ENCODE measurements around the gene NRP2.

Gene NRP2

DNA sequence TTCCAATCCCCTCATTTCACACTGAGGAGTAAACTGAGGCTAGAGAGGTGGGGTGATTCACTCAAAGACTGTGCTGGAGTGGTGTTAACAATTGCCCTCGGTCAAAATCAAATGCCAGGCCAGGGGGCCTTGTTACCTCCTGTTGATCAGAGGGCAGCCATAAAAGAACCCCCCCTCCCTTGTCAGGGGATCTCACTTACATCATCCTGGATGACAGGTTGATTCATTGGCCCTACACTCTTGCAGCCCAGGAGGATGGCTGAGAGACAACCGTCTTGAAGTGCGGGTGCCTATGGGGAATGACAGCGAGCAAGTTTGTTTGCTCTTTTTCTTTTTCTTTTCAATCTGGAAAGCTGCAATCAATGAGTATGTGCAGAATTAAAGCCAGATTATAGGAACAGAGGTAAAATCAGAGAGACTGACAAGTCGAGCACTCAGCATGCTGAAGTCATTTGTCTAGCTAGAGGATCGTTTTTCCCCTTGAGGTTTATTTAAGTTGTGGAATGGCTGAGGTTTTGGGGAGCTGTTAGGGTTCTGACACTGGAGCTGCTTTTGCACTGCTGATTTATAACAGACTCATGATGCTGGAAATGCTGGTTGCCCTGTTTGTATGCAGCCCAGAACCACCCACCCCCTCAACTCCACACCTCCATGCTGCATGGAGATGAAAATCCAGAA, 26.4 kb upstream of the NRP2 start:
- no peak for TF ChIP-seq ZC3H10 (CRISPR knock-in tag; IDR thresholded peaks at IDR 0.05)
- TF ChIP-seq CSDC2 (CRISPR knock-in tag; IDR thresholded peaks at IDR 0.05) = no peak
- no peak for TF ChIP-seq ISL1 (CRISPR knock-in tag; IDR thresholded peaks at IDR 0.05)
- no peak for TF ChIP-seq ARNTL (CRISPR knock-in tag; IDR thresholded peaks at IDR 0.05; ENCODE audit: borderline replicate concordance, low read depth)
- TF ChIP-seq BACH2 (CRISPR knock-in tag; IDR thresholded peaks at IDR 0.05; ENCODE audit: borderline replicate concordance) = no peak
- no peak for TF ChIP-seq GLIS3 (CRISPR knock-in tag; IDR thresholded peaks at IDR 0.05)
- no peak for ATAC-seq

DNA sequence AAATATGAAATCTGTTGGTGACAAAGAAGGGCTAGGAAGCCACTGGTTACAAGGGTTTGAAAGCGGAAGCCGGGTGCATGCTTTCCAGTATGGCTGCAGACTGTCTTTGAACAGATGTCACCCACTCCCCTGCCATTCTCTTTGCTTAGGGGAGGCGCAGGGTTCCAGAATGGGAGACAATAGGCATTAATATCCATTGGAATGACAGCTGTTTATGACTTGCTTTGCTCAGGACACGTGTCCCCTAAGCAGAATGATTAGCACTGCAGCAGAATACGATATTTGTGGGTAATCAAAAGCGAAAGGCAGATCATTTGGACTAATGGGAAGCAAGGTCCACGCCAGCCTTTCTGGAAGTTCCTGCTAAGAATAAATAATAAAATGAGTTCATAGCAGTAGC, 25.8 kb upstream of the NRP2 start:
- ATAC-seq = no peak
- TF ChIP-seq OSR1 (CRISPR knock-in tag; IDR thresholded peaks at IDR 0.05) = no peak
- TF ChIP-seq RARB (CRISPR knock-in tag; IDR thresholded peaks at IDR 0.05) = no peak
- TF ChIP-seq GLIS3 (CRISPR knock-in tag; IDR thresholded peaks at IDR 0.05) = no peak
- TF ChIP-seq, protein P1, sequence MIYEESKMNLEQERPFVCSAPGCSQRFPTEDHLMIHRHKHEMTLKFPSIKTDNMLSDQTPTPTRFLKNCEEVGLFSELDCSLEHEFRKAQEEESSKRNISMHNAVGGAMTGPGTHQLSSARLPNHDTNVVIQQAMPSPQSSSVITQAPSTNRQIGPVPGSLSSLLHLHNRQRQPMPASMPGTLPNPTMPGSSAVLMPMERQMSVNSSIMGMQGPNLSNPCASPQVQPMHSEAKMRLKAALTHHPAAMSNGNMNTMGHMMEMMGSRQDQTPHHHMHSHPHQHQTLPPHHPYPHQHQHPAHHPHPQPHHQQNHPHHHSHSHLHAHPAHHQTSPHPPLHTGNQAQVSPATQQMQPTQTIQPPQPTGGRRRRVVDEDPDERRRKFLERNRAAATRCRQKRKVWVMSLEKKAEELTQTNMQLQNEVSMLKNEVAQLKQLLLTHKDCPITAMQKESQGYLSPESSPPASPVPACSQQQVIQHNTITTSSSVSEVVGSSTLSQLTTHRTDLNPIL (CRISPR knock-in tag; IDR thresholded peaks at IDR 0.05; ENCODE audit: low read depth) = no peak
- no peak for TF ChIP-seq ZNF565 (CRISPR knock-in tag; conservative IDR thresholded peaks at IDR 0.05; ENCODE audit: low read depth)
- TF ChIP-seq ESRRG (CRISPR knock-in tag; IDR thresholded peaks at IDR 0.05) = no peak
- no peak for TF ChIP-seq ZNF8 (CRISPR knock-in tag; IDR thresholded peaks at IDR 0.05)
- no peak for TF ChIP-seq TOX (CRISPR knock-in tag; IDR thresholded peaks at IDR 0.05; ENCODE audit: borderline replicate concordance)
- TF ChIP-seq, protein P2, sequence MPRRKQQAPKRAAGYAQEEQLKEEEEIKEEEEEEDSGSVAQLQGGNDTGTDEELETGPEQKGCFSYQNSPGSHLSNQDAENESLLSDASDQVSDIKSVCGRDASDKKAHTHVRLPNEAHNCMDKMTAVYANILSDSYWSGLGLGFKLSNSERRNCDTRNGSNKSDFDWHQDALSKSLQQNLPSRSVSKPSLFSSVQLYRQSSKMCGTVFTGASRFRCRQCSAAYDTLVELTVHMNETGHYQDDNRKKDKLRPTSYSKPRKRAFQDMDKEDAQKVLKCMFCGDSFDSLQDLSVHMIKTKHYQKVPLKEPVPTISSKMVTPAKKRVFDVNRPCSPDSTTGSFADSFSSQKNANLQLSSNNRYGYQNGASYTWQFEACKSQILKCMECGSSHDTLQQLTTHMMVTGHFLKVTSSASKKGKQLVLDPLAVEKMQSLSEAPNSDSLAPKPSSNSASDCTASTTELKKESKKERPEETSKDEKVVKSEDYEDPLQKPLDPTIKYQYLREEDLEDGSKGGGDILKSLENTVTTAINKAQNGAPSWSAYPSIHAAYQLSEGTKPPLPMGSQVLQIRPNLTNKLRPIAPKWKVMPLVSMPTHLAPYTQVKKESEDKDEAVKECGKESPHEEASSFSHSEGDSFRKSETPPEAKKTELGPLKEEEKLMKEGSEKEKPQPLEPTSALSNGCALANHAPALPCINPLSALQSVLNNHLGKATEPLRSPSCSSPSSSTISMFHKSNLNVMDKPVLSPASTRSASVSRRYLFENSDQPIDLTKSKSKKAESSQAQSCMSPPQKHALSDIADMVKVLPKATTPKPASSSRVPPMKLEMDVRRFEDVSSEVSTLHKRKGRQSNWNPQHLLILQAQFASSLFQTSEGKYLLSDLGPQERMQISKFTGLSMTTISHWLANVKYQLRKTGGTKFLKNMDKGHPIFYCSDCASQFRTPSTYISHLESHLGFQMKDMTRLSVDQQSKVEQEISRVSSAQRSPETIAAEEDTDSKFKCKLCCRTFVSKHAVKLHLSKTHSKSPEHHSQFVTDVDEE (CRISPR knock-in tag; IDR thresholded peaks at IDR 0.05) = no peak
- no peak for TF ChIP-seq ZFP30 (CRISPR knock-in tag; IDR thresholded peaks at IDR 0.05)
- no peak for TF ChIP-seq TCF4 (CRISPR knock-in tag; IDR thresholded peaks at IDR 0.05; ENCODE audit: borderline replicate concordance)
- TF ChIP-seq ISL1 (CRISPR knock-in tag; IDR thresholded peaks at IDR 0.05) = no peak
- TF ChIP-seq, protein P3, sequence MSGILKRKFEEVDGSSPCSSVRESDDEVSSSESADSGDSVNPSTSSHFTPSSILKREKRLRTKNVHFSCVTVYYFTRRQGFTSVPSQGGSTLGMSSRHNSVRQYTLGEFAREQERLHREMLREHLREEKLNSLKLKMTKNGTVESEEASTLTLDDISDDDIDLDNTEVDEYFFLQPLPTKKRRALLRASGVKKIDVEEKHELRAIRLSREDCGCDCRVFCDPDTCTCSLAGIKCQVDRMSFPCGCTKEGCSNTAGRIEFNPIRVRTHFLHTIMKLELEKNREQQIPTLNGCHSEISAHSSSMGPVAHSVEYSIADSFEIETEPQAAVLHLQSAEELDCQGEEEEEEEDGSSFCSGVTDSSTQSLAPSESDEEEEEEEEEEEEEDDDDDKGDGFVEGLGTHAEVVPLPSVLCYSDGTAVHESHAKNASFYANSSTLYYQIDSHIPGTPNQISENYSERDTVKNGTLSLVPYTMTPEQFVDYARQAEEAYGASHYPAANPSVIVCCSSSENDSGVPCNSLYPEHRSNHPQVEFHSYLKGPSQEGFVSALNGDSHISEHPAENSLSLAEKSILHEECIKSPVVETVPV (CRISPR knock-in tag; IDR thresholded peaks at IDR 0.05) = no peak
- TF ChIP-seq, protein P4, sequence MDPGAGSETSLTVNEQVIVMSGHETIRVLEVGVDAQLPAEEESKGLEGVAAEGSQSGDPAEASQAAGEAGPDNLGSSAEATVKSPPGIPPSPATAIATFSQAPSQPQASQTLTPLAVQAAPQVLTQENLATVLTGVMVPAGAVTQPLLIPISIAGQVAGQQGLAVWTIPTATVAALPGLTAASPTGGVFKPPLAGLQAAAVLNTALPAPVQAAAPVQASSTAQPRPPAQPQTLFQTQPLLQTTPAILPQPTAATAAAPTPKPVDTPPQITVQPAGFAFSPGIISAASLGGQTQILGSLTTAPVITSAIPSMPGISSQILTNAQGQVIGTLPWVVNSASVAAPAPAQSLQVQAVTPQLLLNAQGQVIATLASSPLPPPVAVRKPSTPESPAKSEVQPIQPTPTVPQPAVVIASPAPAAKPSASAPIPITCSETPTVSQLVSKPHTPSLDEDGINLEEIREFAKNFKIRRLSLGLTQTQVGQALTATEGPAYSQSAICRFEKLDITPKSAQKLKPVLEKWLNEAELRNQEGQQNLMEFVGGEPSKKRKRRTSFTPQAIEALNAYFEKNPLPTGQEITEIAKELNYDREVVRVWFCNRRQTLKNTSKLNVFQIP (CRISPR knock-in tag; IDR thresholded peaks at IDR 0.05; ENCODE audit: borderline replicate concordance, low read depth) = no peak
- no peak for TF ChIP-seq CSDC2 (CRISPR knock-in tag; IDR thresholded peaks at IDR 0.05)
- no peak for TF ChIP-seq ZC3H10 (CRISPR knock-in tag; IDR thresholded peaks at IDR 0.05)

DNA sequence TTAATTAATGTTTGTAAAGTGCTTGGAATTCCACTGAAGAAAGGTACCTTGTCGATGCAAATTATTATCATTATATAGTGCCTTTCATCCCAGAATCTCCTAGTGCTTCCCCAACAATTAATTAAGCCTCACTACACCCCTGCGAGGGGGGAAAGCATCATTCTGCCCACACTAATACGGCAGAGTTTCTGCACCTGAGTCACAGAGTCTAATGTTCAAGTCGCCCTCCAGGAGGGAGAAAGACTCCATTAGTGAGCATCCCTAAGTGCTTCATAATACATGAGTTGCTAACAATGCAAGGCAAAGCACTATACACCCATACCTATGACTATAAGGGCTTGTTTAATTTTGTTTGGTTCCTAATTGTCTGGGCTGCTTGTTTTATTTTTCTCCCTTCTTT, 25.4 kb upstream of the NRP2 start:
- no peak for ATAC-seq

DNA sequence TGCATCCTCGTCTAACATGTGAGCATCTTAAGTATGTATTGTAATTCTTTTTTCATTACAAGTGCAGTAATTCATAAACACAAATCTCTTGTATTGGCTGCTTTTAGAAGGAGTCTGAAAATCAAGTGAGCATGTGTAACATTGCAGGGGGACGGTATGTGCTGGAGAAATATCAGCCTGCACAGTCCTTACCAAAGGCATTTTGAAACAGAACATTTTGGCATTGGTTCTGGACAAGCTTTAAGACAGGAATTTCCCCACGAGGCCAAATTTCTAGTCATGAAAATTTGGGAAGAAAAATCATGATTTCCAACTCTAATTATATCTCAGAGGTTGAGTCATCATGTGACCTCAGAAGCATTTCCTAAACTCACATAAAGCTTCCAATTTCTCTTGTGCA, 24.7 kb upstream of the NRP2 start:
- TF ChIP-seq PPARA (CRISPR knock-in tag; IDR thresholded peaks at IDR 0.05; ENCODE audit: borderline replicate concordance) = no peak
- TF ChIP-seq OSR1 (CRISPR knock-in tag; IDR thresholded peaks at IDR 0.05) = no peak
- no peak for TF ChIP-seq ZNF8 (CRISPR knock-in tag; IDR thresholded peaks at IDR 0.05)
- TF ChIP-seq GLIS3 (CRISPR knock-in tag; IDR thresholded peaks at IDR 0.05) = no peak
- TF ChIP-seq, protein P4 (CRISPR knock-in tag; IDR thresholded peaks at IDR 0.05; ENCODE audit: borderline replicate concordance, low read depth) = no peak
- ATAC-seq = no peak

More for the DNA sequence above, 25.4 kb upstream of the NRP2 start:
- no peak for TF ChIP-seq TOX (CRISPR knock-in tag; IDR thresholded peaks at IDR 0.05; ENCODE audit: borderline replicate concordance)
